Measurements from ENCODE around the gene PGS1.

Gene PGS1

DNA sequence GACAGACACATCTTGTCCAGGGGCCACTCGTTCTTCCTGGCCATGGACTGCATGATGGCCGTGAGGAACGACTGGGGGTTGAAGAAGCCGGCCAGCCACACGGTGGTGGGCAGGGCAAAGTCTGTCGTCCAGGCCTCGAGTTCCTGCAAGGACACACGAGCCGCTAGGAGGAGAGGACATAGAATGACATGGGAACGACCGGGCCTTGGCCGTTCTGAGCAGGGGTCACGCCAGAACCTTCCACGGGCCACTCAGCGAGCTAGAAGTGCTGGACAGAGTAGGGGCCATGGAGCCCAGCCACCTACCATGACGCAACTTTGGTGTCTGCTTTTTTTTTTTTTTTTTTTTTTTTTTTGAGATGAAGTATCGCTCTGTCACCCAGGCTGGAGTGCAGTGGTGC, 47.0 kb downstream of the PGS1 start:
- DNase-seq (ENCODE audit: low read depth in 2 of 3, low spot score in 1 of 3): no peak

GRCh38 chr17:78426293-78426879, 47.9 kb downstream of the PGS1 start:
- DNase-seq (ENCODE audit: low read depth in 2 of 3, low spot score in 1 of 3): no peak

DNA sequence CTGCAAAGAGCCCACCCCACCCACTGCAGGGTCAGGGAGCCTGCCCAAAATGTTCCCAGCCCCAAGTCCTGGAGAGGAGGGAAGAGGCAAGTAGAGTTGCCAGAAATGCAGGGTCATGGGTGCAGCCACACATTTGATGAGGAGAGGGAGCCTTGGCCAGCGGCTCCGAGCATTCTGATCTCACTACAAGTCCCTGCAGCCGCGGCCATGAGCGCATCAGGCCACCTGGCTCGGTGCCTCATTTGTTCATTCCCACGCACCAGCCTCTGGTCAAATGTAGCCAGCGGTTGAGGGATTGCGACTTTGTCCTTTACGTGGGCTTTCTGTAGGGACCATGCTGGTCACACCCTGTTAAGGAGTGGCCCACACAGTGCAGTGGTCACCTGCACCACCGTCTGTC, 48.7 kb downstream of the PGS1 start:
- DNase-seq (ENCODE audit: low read depth in 2 of 3, low spot score in 1 of 3): no peak

GRCh38 chr17:78428025-78428575, 49.7 kb downstream of the PGS1 start:
- DNase-seq (ENCODE audit: low read depth in 2 of 3, low spot score in 1 of 3): no peak

DNA sequence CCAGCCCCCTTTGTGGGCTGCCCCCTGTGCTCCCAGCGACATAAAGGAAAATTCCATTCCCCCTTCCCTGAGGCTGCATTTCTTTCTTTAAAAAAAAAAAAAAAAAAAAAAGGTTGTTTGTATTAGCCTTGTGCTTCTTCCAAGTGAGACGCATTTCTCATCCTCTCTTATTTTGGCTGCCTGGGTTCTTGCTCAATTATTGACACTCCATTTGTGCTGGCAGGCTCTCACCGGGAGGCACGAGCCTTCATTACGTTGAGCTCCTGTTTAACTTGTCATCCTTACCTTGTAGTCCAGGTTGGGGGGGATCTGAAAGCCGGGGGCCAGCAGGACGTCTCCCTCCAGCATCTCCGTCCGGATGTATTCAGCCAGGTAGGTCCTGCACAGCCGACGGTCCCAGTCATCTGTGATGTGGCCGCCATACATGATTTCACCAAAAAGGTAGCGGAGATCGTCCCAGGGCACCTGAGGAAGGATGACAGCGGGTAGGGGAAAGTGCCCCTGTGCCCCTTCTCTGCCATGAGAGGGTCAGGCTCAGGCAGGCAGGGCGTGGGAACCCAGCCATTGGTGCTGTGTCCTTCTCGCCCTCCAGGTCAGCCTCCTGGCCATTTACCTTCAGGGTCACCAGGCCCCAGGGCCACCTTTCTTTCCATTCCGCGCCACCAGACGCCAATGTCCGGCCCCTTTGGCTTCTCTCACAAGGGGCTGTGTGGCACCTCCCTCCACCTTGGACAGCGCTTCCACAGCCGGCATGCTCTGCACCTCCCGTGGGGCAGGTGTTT, 50.6 kb downstream of the PGS1 start:
- DNase-seq (ENCODE audit: low read depth in 2 of 3, low spot score in 1 of 3): no peak

DNA sequence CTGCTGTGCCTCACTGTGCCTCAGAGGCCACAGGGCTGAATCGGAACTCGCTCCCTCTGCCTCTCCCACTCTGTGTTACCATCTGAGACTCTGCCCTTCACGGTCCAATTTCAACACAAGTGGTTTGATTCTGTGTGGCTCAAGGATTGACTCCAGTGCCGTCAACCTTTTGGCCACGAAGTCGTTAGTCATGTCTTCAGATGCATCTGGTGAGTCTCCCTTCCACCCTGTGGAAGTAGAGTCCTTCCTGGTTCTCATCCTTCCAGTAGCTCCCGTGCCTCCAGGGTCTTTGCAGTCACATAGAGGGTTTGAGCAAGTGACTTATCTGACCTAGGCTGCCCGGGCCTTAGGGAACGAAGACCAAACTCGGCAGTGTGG, 51.2 kb downstream of the PGS1 start:
- no peak for DNase-seq (ENCODE audit: low read depth in 2 of 3, low spot score in 1 of 3)

DNA sequence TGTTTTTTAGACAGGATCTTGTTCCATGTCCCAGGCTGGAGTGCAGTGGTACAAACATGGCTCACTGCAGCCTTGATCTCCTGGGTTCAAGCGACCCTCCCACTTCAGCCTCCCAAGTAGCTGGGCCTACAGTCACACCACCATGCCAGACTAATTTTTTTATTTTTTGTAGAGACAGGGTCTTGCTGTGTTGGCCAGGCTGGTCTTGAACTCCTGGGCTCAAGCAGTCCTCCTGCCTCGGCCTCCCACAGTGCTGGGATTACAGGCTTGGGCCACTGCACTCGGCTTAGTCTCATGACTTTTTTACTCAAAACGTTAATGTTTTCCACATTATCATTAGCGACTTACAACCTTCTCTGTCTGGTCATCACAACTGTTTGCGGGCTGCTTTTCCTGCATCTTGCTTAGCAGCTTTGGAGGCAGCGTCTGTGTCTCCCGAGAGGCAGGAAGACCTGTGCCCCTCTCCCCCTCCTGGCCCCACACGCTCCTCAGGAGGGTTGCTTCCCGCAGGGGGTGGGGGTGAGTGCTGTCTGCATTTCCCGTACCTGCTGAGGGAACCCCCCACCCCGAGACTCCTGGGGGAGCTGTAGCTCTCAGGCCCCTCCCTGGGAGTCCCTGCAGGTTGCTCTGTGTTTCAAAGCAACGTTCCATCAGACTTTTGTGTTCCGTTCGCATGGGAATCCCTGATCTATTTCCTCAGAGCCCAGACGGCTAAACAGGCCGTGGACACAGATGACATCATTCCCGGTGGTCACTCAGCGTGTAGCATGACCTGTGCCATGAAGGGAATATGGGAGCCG, 52.6 kb downstream of the PGS1 start:
- DNase-seq (ENCODE audit: low read depth in 2 of 3, low spot score in 1 of 3): no peak

GRCh38 chr17:78431692-78431958, 53.2 kb downstream of the PGS1 start:
- no peak for DNase-seq (ENCODE audit: low read depth in 2 of 3, low spot score in 1 of 3)

- no peak for DNase-seq (ENCODE audit: low read depth in 2 of 3, low spot score in 1 of 3)
Observed at GRCh38 chr17:78432226-78433012, 54.0 kb downstream of the PGS1 start.

DNA sequence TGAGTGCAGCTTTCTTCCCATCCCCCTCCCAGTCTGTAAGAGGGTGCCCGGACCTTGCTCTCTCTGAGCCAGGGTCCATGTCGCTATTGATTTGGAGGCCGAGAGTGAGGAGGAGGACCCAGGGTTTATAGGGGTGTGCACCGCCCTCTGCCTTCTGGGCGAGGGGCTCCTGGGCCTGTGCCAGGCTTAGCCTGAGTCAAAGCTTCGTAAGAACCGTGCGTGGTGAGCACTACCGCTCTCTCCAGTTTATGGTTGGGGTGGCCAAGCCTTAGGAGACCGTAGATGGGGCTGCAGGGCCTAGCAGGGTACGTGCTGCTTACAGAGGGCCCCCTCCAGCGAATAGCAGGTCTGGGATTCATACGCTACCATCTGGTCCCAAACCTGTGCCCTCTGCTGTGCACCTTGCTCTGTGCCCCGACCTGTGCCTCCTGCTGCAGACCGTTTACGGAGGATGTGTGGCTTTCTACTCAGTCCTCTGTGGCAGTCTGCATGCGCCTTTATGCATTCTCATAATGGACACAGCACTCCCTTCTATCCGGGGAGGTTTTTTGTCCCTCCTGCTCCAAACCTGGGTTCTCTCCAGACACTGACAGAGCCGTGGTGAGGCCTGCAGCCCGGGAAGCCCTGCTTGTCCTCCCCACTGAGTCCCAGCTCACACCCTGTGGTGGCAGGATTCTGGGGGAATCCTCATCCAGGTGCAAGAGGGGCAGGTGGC, 54.7 kb downstream of the PGS1 start:
- DNase-seq (ENCODE audit: low read depth in 2 of 3, low spot score in 1 of 3): no peak

- DNase-seq (ENCODE audit: low read depth in 2 of 3, low spot score in 1 of 3): no peak
Observed at GRCh38 chr17:78433780-78434335, 55.4 kb downstream of the PGS1 start.

GRCh38 chr17:78434455-78435329, 56.2 kb downstream of the PGS1 start:
- DNase-seq (ENCODE audit: low read depth in 2 of 3, low spot score in 1 of 3): no peak

DNA sequence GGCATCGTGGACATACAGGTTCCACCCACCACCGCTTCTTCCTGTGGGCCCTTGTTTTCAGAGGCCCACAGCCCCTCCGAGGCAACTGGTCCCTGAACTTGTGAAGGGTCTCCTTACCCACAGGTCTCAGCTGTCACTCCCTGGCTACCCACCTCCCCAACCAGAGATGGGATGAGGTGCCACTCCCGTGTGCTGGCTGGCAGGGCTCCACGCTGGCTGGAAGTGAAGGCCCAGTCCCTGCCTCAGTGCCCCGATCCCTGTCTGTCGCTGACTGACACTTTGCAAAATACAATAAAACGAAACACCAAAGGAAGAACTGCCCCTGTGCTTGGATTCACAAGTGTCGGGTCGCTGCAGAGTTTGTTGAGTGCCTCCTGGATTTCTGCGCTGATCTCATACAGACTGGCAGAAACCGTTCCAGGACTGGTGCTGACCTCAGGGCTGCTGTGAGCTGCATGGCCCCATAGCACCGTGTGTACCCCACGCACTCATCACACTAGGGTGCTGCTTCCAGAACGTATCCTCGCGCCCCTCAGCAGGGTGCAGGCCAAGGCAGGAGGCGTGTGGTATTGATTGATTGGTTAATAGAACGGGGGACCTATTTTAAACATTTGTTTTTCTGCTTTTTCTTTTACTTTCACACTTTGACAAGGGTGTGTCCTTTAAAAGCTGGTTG, 57.0 kb downstream of the PGS1 start:
- DNase-seq (ENCODE audit: low read depth in 2 of 3, low spot score in 1 of 3): no peak

GRCh38 chr17:78437508-78438169, 59.2 kb downstream of the PGS1 start:
- no peak for DNase-seq (ENCODE audit: low read depth in 2 of 3, low spot score in 1 of 3)

DNA sequence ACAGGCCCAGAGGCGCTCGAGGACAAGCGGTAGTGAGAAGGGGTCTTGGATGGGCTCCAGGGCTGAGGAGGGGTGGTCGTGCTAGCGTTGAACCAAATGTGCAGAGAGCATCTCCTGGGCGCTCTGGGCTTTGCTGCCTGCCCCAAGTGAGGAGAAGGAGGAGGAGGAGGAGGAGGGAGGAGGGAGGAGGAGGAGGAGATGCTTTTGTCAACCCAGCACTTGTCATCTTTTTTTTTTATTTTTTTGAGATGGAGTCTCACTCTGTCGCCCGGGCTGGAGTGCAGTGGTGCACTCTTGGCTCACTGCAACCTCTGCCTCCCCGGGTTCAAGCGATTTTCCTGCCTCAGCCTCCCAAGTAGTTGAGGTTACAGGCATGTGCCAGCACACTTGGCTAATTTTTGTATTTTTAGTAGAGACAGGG, 59.8 kb downstream of the PGS1 start:
- DNase-seq (ENCODE audit: low read depth in 2 of 3, low spot score in 1 of 3): no peak

GRCh38 chr17:78438694-78439325, 60.4 kb downstream of the PGS1 start:
- DNase-seq (ENCODE audit: low read depth in 2 of 3, low spot score in 1 of 3): no peak

GRCh38 chr17:78441271-78441971, 63.0 kb downstream of the PGS1 start:
- no peak for DNase-seq (ENCODE audit: low read depth in 2 of 3, low spot score in 1 of 3)
